Amygdala (tissue), 56 donors: ENCODE data around the gene BBS1.
A peak's percentile ranks its signal among the peaks of the same experiment; 100 is the strongest.

Experiments used
- DNase-seq, 56 donors: peaks; one replicate each; lab custom pipeline; 2025; lab: John Stamatoyannopoulos, UW

BBS1 gene

GRCh38 chr11:66548041-66548440 is 37.6 kb downstream of the BBS1 start:
- no peak for DNase-seq

DNA sequence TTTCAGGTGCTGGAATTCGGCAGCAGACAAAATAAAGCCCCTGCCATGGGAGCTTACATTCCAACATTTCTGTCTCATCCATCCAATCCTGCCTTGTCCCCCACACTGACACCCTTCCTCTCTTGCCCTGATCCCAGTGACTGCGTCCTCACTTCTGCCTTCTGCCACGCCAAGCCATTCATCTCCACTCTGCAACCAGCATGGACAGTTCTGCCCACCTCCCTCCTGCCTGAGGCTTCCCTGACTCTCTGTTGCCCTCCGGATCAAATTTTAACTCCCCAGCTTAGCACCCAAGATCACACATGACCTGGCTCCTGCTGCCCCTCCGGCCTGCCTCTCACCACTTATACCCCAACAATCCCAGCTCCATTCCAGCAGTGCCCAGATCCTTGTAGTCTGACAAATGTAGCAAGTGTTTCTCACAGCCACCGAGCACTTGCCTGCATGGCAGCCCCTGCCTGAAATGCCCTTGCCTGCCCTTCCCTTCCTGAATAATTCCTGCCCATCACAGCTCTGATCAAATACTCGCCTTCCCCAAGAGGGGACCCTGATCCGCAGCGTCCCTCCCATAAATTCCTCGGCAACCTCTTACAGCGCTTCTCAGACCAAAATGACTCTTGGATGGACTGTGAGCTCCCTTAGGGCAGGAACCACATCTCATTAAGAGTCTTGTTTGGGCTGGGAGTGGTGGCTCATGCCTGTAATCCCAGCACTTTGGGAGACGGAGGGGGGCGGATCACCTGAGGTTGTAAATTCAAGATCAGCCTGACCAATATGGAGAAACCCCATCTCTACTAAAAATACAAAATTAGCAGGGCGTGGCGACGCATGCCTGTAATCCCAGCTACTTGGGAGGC is 38.6 kb downstream of the BBS1 start:
- DNase-seq, result no peak

GRCh38 chr11:66549696-66550095 is 39.3 kb downstream of the BBS1 start:
- DNase-seq, result no peak

DNA sequence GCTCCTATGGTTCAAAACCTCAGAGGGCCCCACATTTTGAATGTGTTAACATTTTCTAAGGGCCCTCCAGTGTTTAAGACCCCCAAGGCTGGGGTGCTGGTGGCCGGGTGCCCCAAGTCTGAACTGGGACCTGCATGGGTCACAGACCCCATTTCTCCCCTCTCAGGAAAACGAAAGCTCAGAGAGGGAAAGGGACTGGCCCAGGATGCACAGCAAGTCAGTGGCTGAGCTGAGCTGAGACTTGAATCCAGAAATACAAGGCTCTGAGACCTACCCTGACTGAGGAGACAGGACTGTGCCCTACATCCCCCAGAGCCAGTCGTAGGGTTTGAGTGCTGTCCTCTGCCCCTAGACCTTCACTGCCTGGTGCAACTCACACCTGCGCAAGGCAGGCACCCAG is 40.5 kb downstream of the BBS1 start:
- no peak for DNase-seq

DNA sequence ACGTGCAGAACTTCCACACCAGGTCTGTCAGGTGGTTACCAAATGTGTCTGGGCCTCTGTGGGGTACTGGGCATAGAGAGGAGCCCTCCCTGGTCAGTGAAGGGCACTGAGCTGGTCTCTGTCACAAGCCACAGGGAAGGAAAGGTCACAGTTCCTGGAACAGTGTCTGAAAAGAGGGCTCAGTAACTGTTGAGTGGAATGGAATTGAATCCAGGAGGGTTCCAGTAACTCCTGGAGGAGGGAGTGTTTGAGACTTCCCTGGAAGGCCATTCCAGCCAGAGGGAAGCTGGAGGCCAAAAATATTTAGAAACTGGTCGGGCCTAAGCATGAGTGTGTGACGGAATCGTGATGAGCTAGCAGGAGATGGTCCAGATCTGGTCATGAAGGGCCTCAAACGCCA is 44.2 kb downstream of the BBS1 start:
- DNase-seq, result no peak

GRCh38 chr11:66555416-66555815 is 45.0 kb downstream of the BBS1 start:
- DNase-seq, result no peak

GRCh38 chr11:66556086-66556485 is 45.7 kb downstream of the BBS1 start:
- DNase-seq, result no peak

DNA sequence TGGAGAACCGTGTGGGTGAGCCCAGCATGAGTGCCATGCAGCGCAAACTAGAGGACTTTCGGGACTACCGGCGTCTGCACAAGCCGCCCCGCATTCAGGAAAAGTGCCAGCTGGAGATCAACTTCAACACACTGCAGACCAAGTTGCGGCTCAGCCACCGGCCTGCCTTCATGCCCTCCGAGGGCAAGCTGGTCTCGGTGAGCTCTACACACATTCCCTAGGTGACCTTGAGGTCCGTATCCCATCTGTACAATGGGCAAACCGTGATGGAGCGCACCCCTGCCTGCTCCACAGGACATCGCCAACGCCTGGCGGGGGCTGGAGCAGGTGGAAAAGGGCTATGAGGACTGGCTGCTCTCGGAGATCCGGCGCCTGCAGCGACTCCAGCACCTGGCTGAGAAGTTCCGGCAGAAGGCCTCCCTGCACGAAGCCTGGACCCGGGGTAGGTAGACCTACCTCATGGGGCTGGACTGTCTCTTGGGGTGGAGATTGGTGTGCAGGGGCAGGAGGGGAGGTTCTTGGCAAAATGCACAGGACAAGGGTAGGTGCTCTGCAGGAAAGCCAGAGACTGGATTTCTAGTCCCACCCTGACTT is 47.4 kb downstream of the BBS1 start:
- no peak for DNase-seq

- peak in 4 of 56 donors; percentile 10 to 58 (median 30) for DNase-seq
Observed at GRCh38 chr11:66559142-66559865, 48.9 kb downstream of the BBS1 start.

- DNase-seq, result no peak
Observed at GRCh38 chr11:66559866-66560676, 49.6 kb downstream of the BBS1 start.

GRCh38 chr11:66561178-66561974 is 50.9 kb downstream of the BBS1 start:
- DNase-seq, result no peak

GRCh38 chr11:66561975-66562248 is 51.5 kb downstream of the BBS1 start:
- DNase-seq, result no peak

GRCh38 chr11:66562275-66562674 is 51.8 kb downstream of the BBS1 start:
- no peak for DNase-seq

GRCh38 chr11:66562907-66563583 is 52.6 kb downstream of the BBS1 start:
- DNase-seq, result no peak

- DNase-seq, result no peak
Observed at GRCh38 chr11:66563832-66564231, 53.4 kb downstream of the BBS1 start.

GRCh38 chr11:66564538-66564937 is 54.1 kb downstream of the BBS1 start:
- no peak for DNase-seq

GRCh38 chr11:66564984-66565383 is 54.5 kb downstream of the BBS1 start:
- DNase-seq, result no peak

DNA sequence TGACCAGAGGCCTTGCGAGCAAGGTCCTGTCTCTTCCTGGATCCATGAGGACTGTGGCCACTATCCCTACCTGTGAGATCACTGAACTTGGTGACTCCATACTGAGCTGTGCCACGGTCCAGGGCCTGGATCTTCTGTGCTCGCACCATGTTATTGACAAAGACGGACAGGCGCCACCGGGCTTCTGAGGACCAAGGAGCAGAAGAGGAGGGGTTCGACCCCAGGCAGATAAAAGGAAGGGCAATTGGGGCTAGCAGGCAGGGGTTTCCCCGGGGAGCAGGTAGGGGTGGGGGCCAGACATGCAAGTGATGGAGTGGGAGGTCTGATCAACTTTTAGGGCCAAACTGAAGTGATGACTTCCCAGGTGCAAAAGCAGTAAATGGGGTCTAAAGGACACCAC is 55.8 kb downstream of the BBS1 start:
- no peak for DNase-seq

DNA sequence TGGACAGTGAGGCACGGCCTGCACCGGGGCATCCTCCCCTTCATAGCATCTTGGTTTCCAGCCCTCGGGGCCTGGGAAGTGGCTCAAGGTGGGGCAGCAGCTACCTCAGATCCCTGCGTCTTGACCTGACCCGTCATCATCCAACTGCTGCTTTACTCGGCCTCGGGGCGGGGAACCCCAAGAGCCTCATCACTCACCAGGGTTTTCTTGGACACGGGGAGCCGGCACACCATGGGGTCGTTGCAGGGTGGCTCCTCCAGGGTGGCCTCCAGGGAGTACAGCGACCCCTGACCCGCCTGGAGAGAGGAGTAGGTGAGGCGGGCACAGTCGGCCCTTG is 57.3 kb downstream of the BBS1 start:
- no peak for DNase-seq
